ENCODE measurements around the gene TNFAIP8. TPM values are rescaled to one million over a fixed set of nuclear protein-coding genes. Genes with fewer than 3 reads are reported as not detected.
A peak's percentile ranks its signal among the peaks of the same experiment; 100 is the strongest.

Gene TNFAIP8
- total RNA-seq, 2 experiments from 2014 or later: 106 to 109 TPM

GRCh38 chr5:119357270-119357669 lies 1.5 kb downstream of the TNFAIP8 start:
- CTCF ChIA-PET: interaction anchor here (0.7 to 12.6 kb wide), 12 partner anchors 10 to 370 kb away, joined by 3 to 160 read pairs (median 6); partner anchors contain the start of gene DTWD2
- Mint-ChIP-seq H3K27ac (peak overlapping the region; percentile 90), H3K4me1 (peaks cover 82% of the 10 kb centered on the region), H3K36me3 (peaks cover 28% of the 10 kb centered on the region), H3K4me3 (peak overlapping the region; percentile 91), H3K9me3 (ENCODE audit: low read depth) (no peaks in the 10 kb centered on the region), H3K27me3 (no peaks in the 10 kb centered on the region)
- ATAC-seq (no peak), DNase-seq (no peak)

GRCh38 chr5:119357808-119358529 lies 2.1 kb downstream of the TNFAIP8 start:
- Mint-ChIP-seq H3K9me3 (ENCODE audit: low read depth) (no peaks in the 10 kb centered on the region), H3K4me1 (peaks cover 82% of the 10 kb centered on the region), H3K36me3 (peaks cover 28% of the 10 kb centered on the region), H3K27ac (peak overlapping the region; percentile 90), H3K4me3 (peak overlapping the region; percentile 91), H3K27me3 (no peaks in the 10 kb centered on the region)
- CTCF ChIA-PET: interaction anchor here (0.7 to 12.6 kb wide), 10 partner anchors 9 to 370 kb away, joined by 3 to 160 read pairs (median 6); partner anchors contain the start of gene DTWD2
- DNase-seq (no peak), ATAC-seq (no peak)

- ATAC-seq: no peak
- DNase-seq: no peak
- Mint-ChIP-seq H3K4me3 (peak overlapping the region; percentile 91), H3K27ac (peak overlapping the region; percentile 80), H3K36me3 (peaks cover 33% of the 10 kb centered on the region), H3K27me3 (no peaks in the 10 kb centered on the region), H3K9me3 (ENCODE audit: low read depth) (no peaks in the 10 kb centered on the region), H3K4me1 (peaks cover 82% of the 10 kb centered on the region)
- CTCF ChIA-PET: interaction anchor here (1.3 to 12.6 kb wide), 6 partner anchors 8 to 371 kb away, joined by 3 to 160 read pairs (median 8); partner anchors contain the start of gene DTWD2
Measured at GRCh38 chr5:119358530-119358900, 2.7 kb downstream of the TNFAIP8 start.

GRCh38 chr5:119358901-119359603 lies 3.2 kb downstream of the TNFAIP8 start:
- no peaks in the 10 kb centered on the region for H3K27me3 Mint-ChIP-seq
- no peak for DNase-seq
- H3K4me1 Mint-ChIP-seq: peaks cover 82% of the 10 kb centered on the region
- H3K27ac Mint-ChIP-seq: peak overlapping the region; percentile 80
- no peaks in the 10 kb centered on the region for H3K9me3 Mint-ChIP-seq (ENCODE audit: low read depth)
- peaks cover 37% of the 10 kb centered on the region for H3K36me3 Mint-ChIP-seq
- no peak for ATAC-seq
- CTCF ChIA-PET: interaction anchor here (1.1 to 12.6 kb wide), 7 partner anchors 11 to 371 kb away, joined by 3 to 160 read pairs (median 4); partner anchors contain the start of gene DTWD2
- peak overlapping the region; percentile 91 for H3K4me3 Mint-ChIP-seq

- CTCF ChIA-PET: interaction anchor here (1.1 to 12.6 kb wide), 8 partner anchors 11 to 372 kb away, joined by 3 to 160 read pairs (median 4); partner anchors contain the start of gene DTWD2
- Mint-ChIP-seq H3K27ac (peak overlapping the region; percentile 66), H3K4me3 (peak overlapping the region; percentile 91), H3K27me3 (no peaks in the 10 kb centered on the region), H3K9me3 (ENCODE audit: low read depth) (no peaks in the 10 kb centered on the region), H3K4me1 (peaks cover 86% of the 10 kb centered on the region), H3K36me3 (peaks cover 41% of the 10 kb centered on the region)
- DNase-seq (no peak), ATAC-seq (no peak)
Measured at GRCh38 chr5:119359737-119360413, 4.1 kb downstream of the TNFAIP8 start.

- H3K4me3 Mint-ChIP-seq: no peak overlapping the region
- H3K36me3 Mint-ChIP-seq: peaks cover 45% of the 10 kb centered on the region
- ATAC-seq (no peak), DNase-seq (no peak)
- peaks cover 93% of the 10 kb centered on the region for H3K4me1 Mint-ChIP-seq
- H3K9me3 Mint-ChIP-seq (ENCODE audit: low read depth): no peaks in the 10 kb centered on the region
- CTCF ChIA-PET: interaction anchor here (0.9 to 12.6 kb wide), 5 partner anchors 9 to 51 kb away, joined by 3 to 160 read pairs (median 4); no protein-coding TSS in a partner anchor
- peak overlapping the region; percentile 66 for H3K27ac Mint-ChIP-seq
- H3K27me3 Mint-ChIP-seq: no peaks in the 10 kb centered on the region
Measured at GRCh38 chr5:119360905-119361593, 5.2 kb downstream of the TNFAIP8 start.

- no peak for DNase-seq
- H3K4me3 Mint-ChIP-seq: no peak overlapping the region
- peak overlapping the region; percentile 59 for H3K27ac Mint-ChIP-seq
- no peak for ATAC-seq
- CTCF ChIA-PET: interaction anchor here (0.9 to 12.6 kb wide), 5 partner anchors 11 to 373 kb away, joined by 3 to 160 read pairs (median 7); partner anchors contain the start of gene DTWD2
- no peaks in the 10 kb centered on the region for H3K27me3 Mint-ChIP-seq
- peaks cover 44% of the 10 kb centered on the region for H3K36me3 Mint-ChIP-seq
- H3K9me3 Mint-ChIP-seq (ENCODE audit: low read depth): no peaks in the 10 kb centered on the region
- peaks cover 95% of the 10 kb centered on the region for H3K4me1 Mint-ChIP-seq
Measured at GRCh38 chr5:119361594-119362125, 5.8 kb downstream of the TNFAIP8 start.

GRCh38 chr5:119362714-119363113 lies 6.9 kb downstream of the TNFAIP8 start:
- CTCF ChIA-PET: interaction anchor here (1.1 to 12.6 kb wide), 7 partner anchors 9 to 374 kb away, joined by 3 to 160 read pairs (median 5); partner anchors contain the start of gene DTWD2
- Mint-ChIP-seq H3K36me3 (peaks cover 44% of the 10 kb centered on the region), H3K4me3 (no peak overlapping the region), H3K27me3 (no peaks in the 10 kb centered on the region), H3K27ac (peak overlapping the region; percentile 78), H3K9me3 (ENCODE audit: low read depth) (no peaks in the 10 kb centered on the region), H3K4me1 (peaks cover 94% of the 10 kb centered on the region)
- DNase-seq (no peak), ATAC-seq (no peak)

- Mint-ChIP-seq H3K4me3 (peak overlapping the region; percentile 4), H3K36me3 (peaks cover 44% of the 10 kb centered on the region), H3K27ac (peak overlapping the region; percentile 78), H3K4me1 (peaks cover 95% of the 10 kb centered on the region), H3K27me3 (no peaks in the 10 kb centered on the region), H3K9me3 (ENCODE audit: low read depth) (no peaks in the 10 kb centered on the region)
- ATAC-seq (no peak), DNase-seq (no peak)
- CTCF ChIA-PET: interaction anchor here (1.1 to 12.6 kb wide), 6 partner anchors 9 to 58 kb away, joined by 3 to 160 read pairs (median 6); no protein-coding TSS in a partner anchor
Measured at GRCh38 chr5:119363271-119363670, 7.5 kb downstream of the TNFAIP8 start.

- H3K27me3 Mint-ChIP-seq: no peaks in the 10 kb centered on the region
- peaks cover 94% of the 10 kb centered on the region for H3K4me1 Mint-ChIP-seq
- no peak for DNase-seq
- H3K4me3 Mint-ChIP-seq: peak overlapping the region; percentile 4
- ATAC-seq: no peak
- H3K27ac Mint-ChIP-seq: peak overlapping the region; percentile 78
- H3K36me3 Mint-ChIP-seq: peaks cover 44% of the 10 kb centered on the region
- CTCF ChIA-PET: interaction anchor here (1.3 to 12.6 kb wide), 5 partner anchors 10 to 48 kb away, joined by 3 to 160 read pairs (median 5); no protein-coding TSS in a partner anchor
- no peaks in the 10 kb centered on the region for H3K9me3 Mint-ChIP-seq (ENCODE audit: low read depth)
Measured at GRCh38 chr5:119363936-119364335, 8.1 kb downstream of the TNFAIP8 start.

GRCh38 chr5:119365847-119366539 lies 10.2 kb downstream of the TNFAIP8 start:
- ATAC-seq (no peak), DNase-seq (no peak)
- peak overlapping the region; percentile 81 for H3K27ac Mint-ChIP-seq
- CTCF ChIA-PET: interaction anchor here (0.6 to 12.6 kb wide), 11 partner anchors 8 to 295 kb away, joined by 3 to 160 read pairs (median 6); partner anchors contain the start of genes DMXL1 and TNFAIP8
- H3K27me3 Mint-ChIP-seq: no peaks in the 10 kb centered on the region
- peaks cover 83% of the 10 kb centered on the region for H3K4me1 Mint-ChIP-seq
- H3K4me3 Mint-ChIP-seq: no peak overlapping the region
- H3K9me3 Mint-ChIP-seq (ENCODE audit: low read depth): no peaks in the 10 kb centered on the region
- H3K36me3 Mint-ChIP-seq: peaks cover 53% of the 10 kb centered on the region

All from activated CD8-positive, alpha-beta memory T cell treated with anti-CD3 and anti-CD28 coated beads, Interleukin-2, amount 10 ng/mL, durations not matched to agents 7 days and 5 days (primary cell).